ENCODE measurements around the gene MEAK7.

The MEAK7 gene

GRCh38 chr16:84495506-84495905, 9.0 kb downstream of the MEAK7 start:
- in situ Hi-C loops (cut with HindIII; ENCODE audit: low sequenced_read_pairs), result no loop called here

GRCh38 chr16:84489131-84489530, 15.3 kb downstream of the MEAK7 start:
- in situ Hi-C loops (cut with HindIII; ENCODE audit: low sequenced_read_pairs), result no loop called here

- in situ Hi-C loops (cut with HindIII; ENCODE audit: low sequenced_read_pairs), result no loop called here
Measured at GRCh38 chr16:84487358-84487757, 17.1 kb downstream of the MEAK7 start.

- in situ Hi-C loops (cut with HindIII; ENCODE audit: low sequenced_read_pairs), result no loop called here
Measured at GRCh38 chr16:84486551-84487235, 17.8 kb downstream of the MEAK7 start.

GRCh38 chr16:84486126-84486525, 18.3 kb downstream of the MEAK7 start:
- in situ Hi-C loops (cut with HindIII; ENCODE audit: low sequenced_read_pairs), result no loop called here

GRCh38 chr16:84485255-84486010, 19.0 kb downstream of the MEAK7 start:
- in situ Hi-C loops (cut with HindIII; ENCODE audit: low sequenced_read_pairs), result no loop called here

GRCh38 chr16:84484579-84485254, 19.7 kb downstream of the MEAK7 start:
- in situ Hi-C loops (cut with HindIII; ENCODE audit: low sequenced_read_pairs), result no loop called here

GRCh38 chr16:84483882-84484565, 20.4 kb downstream of the MEAK7 start:
- in situ Hi-C loops (cut with HindIII; ENCODE audit: low sequenced_read_pairs), result no loop called here

- in situ Hi-C loops (cut with HindIII; ENCODE audit: low sequenced_read_pairs), result no loop called here
Measured at GRCh38 chr16:84482951-84483881, 21.2 kb downstream of the MEAK7 start.

- in situ Hi-C loops (cut with HindIII; ENCODE audit: low sequenced_read_pairs), result no loop called here
Measured at GRCh38 chr16:84482001-84482891, 22.2 kb downstream of the MEAK7 start.

GRCh38 chr16:84481051-84481735, 23.3 kb downstream of the MEAK7 start:
- in situ Hi-C loops (cut with HindIII; ENCODE audit: low sequenced_read_pairs), result no loop called here

- in situ Hi-C loops (cut with HindIII; ENCODE audit: low sequenced_read_pairs), result no loop called here
Measured at GRCh38 chr16:84479716-84480450, 24.6 kb downstream of the MEAK7 start.

- in situ Hi-C loops (cut with HindIII; ENCODE audit: low sequenced_read_pairs), result no loop called here
Measured at GRCh38 chr16:84478172-84478947, 26.1 kb downstream of the MEAK7 start.

- in situ Hi-C loops (cut with HindIII; ENCODE audit: low sequenced_read_pairs), result no loop called here
Measured at GRCh38 chr16:84477661-84478060, 26.8 kb downstream of the MEAK7 start.

GRCh38 chr16:84476401-84476800, 28.1 kb downstream of the MEAK7 start:
- in situ Hi-C loops (cut with HindIII; ENCODE audit: low sequenced_read_pairs), result no loop called here

GRCh38 chr16:84475643-84476240, 28.7 kb downstream of the MEAK7 start:
- in situ Hi-C loops (cut with HindIII; ENCODE audit: low sequenced_read_pairs), result no loop called here

GRCh38 chr16:84471966-84472365, 32.5 kb downstream of the MEAK7 start:
- in situ Hi-C loops (cut with HindIII; ENCODE audit: low sequenced_read_pairs), result no loop called here
